Endodermal cell (in vitro differentiated cells): ENCODE data around the gene TANGO2. TPM values are rescaled to one million over a fixed set of nuclear protein-coding genes. Genes with fewer than 3 reads are reported as not detected.
A peak's percentile ranks its signal among the peaks of the same experiment; 100 is the strongest.

ENCODE experiments used
- DNase-seq: peaks from one replicate; pipeline ENCODE4 v3.0.0-alpha.2; 2017
- H3K27ac ChIP-seq: 2 replicates; pipeline ENCODE4 v1.5.1; 2013; ENCODE audit warnings: mild to moderate bottlenecking, low read depth, low read length, moderate library complexity
- H3K27me3 ChIP-seq: 2 replicates; pipeline ENCODE4 v1.6.1; 2013; ENCODE audit warnings: mild to moderate bottlenecking, low read length, moderate library complexity; ENCODE audit not compliant: insufficient read depth, control insufficient read depth, poor library complexity, severe bottlenecking
- H3K36me3 ChIP-seq: 2 replicates; pipeline ENCODE4 v1.7.0; 2013; ENCODE audit warnings: mild to moderate bottlenecking, low read length, moderate library complexity; ENCODE audit not compliant: control insufficient read depth, insufficient read depth
- H3K4me1 ChIP-seq: one replicate; pipeline ENCODE4 v1.7.0; 2013; ENCODE audit warnings: low read length; ENCODE audit not compliant: control insufficient read depth, insufficient read depth
- H3K4me3 ChIP-seq: 2 replicates; pipeline ENCODE4 v1.5.1; 2013; ENCODE audit warnings: mild to moderate bottlenecking, low read length, moderate library complexity
- H3K9ac ChIP-seq: 2 replicates; pipeline ENCODE4 v1.6.1; 2013; ENCODE audit warnings: mild to moderate bottlenecking, low read length, moderate library complexity; ENCODE audit not compliant: poor library complexity, severe bottlenecking; ENCODE audit errors: extremely low read depth
- H3K9me3 ChIP-seq: 2 replicates; pipeline ENCODE4 v1.6.1; 2013; ENCODE audit warnings: mild to moderate bottlenecking, low read length, moderate library complexity; ENCODE audit not compliant: control insufficient read depth
- H3K27ac Mint-ChIP-seq: 2 replicates; pipeline ENCODE4 v1.8.0; 2020; ENCODE audit warnings: mixed read lengths
- H3K27me3 Mint-ChIP-seq: 2 replicates; pipeline ENCODE4 v1.8.0; 2021; ENCODE audit warnings: mild to moderate bottlenecking, mixed read lengths; ENCODE audit not compliant: insufficient read depth
- H3K36me3 Mint-ChIP-seq: 2 replicates; pipeline ENCODE4 v1.8.0; 2020; ENCODE audit warnings: low read depth, mixed read lengths
- H3K4me1 Mint-ChIP-seq: 2 replicates; pipeline ENCODE4 v1.8.0; 2020; ENCODE audit warnings: mixed read lengths
- H3K4me3 Mint-ChIP-seq: 2 replicates; pipeline ENCODE4 v1.8.0; 2020; ENCODE audit warnings: mild to moderate bottlenecking, moderate library complexity, mixed read lengths
- H3K9me3 Mint-ChIP-seq: 2 replicates; pipeline ENCODE4 v1.8.0; 2020; ENCODE audit warnings: mild to moderate bottlenecking, mixed read lengths
- CTCF ChIP-seq: fragments of 200-600 bp; sonication (generic); conservative IDR thresholded peaks from 2 replicates; pipeline ENCODE4 v1.5.0; 2021; ENCODE audit warnings: antibody characterized with exemption, mild to moderate bottlenecking
- WGBS, 2 experiments: methylation state at CpG; one replicate each; pipeline versions ENCODE4 v1.1.5 to v1.1.7; 2013; ENCODE audit warnings: missing lambda C conversion rate in 2 of 2, mixed read lengths in 1 of 2; ENCODE audit not compliant: insufficient coverage in 1 of 2, insufficient read length in 1 of 2; 5-methylcytosine and 5-hydroxymethylcytosine counted together
- total RNA-seq, 2 donors: library from RNA; stranded (reverse); fragmentation: NEBNext Ultra II Directional in 1 of 2; extraction: Animal tissue kit (Norgen Biotek cat#: 25700) in 1 of 2; gene quantifications; 2 replicates in 1 of 2; 3 replicates in 1 of 2; pipeline ENCODE4 v1.2.1, GENCODE V29; 2021

TANGO2 gene
- total RNA-seq, 2 donors from 2014 or later = 19.9 to 21.8 TPM

GRCh38 chr22:20010307-20011122 is 10.4 kb upstream of the TANGO2 start:
- peaks cover 4% of the 10 kb centered on the region for H3K4me1 Mint-ChIP-seq
- WGBS, 2 experiments = 84 to 89% methylated on average over 7 to 14 of the region's 14 CpGs
- no peak overlapping the region for H3K27ac Mint-ChIP-seq
- DNase-seq = peak; percentile 35
- peaks cover 2% of the 10 kb centered on the region for H3K9me3 Mint-ChIP-seq
- Histone ChIP-seq H3K27me3 (peaks cover 12% of the 10 kb centered on the region), H3K4me1 (peaks cover 5% of the 10 kb centered on the region), H3K27ac (no peak overlapping the region), H3K36me3 (no peaks in the 10 kb centered on the region), H3K9me3 (no peaks in the 10 kb centered on the region), H3K4me3 (no peak overlapping the region), H3K9ac (no peak overlapping the region)
- H3K4me3 Mint-ChIP-seq = no peak overlapping the region
- H3K36me3 Mint-ChIP-seq = no peaks in the 10 kb centered on the region
- TF ChIP-seq CTCF = no peak
- peaks cover 13% of the 10 kb centered on the region for H3K27me3 Mint-ChIP-seq

- H3K9me3 Mint-ChIP-seq = no peaks in the 10 kb centered on the region
- no peak for TF ChIP-seq CTCF
- H3K4me1 ChIP-seq = peaks cover 5% of the 10 kb centered on the region
- H3K27me3 Mint-ChIP-seq = peaks cover 15% of the 10 kb centered on the region
- WGBS, 2 experiments = 90% methylated on average over 17 to 20 of the region's 20 CpGs
- no peak overlapping the region for H3K27ac Mint-ChIP-seq
- no peaks in the 10 kb centered on the region for H3K36me3 Mint-ChIP-seq
- no peaks in the 10 kb centered on the region for H3K9me3 ChIP-seq
- no peak overlapping the region for H3K9ac ChIP-seq
- DNase-seq = no peak
- H3K36me3 ChIP-seq = no peaks in the 10 kb centered on the region
- no peak overlapping the region for H3K4me3 Mint-ChIP-seq
- no peak overlapping the region for H3K27ac ChIP-seq
- H3K4me1 Mint-ChIP-seq = peaks cover 4% of the 10 kb centered on the region
- no peak overlapping the region for H3K4me3 ChIP-seq
- H3K27me3 ChIP-seq = peaks cover 17% of the 10 kb centered on the region
Observed at GRCh38 chr22:20011123-20011992, 9.6 kb upstream of the TANGO2 start.

- peaks cover 4% of the 10 kb centered on the region for H3K4me1 Mint-ChIP-seq
- no peaks in the 10 kb centered on the region for H3K36me3 ChIP-seq
- H3K9me3 ChIP-seq = no peaks in the 10 kb centered on the region
- H3K9me3 Mint-ChIP-seq = no peaks in the 10 kb centered on the region
- no peak for DNase-seq
- H3K36me3 Mint-ChIP-seq = no peaks in the 10 kb centered on the region
- no peak overlapping the region for H3K9ac ChIP-seq
- H3K4me3 ChIP-seq = no peak overlapping the region
- H3K4me3 Mint-ChIP-seq = no peak overlapping the region
- no peak overlapping the region for H3K27ac ChIP-seq
- H3K4me1 ChIP-seq = peaks cover 5% of the 10 kb centered on the region
- TF ChIP-seq CTCF = no peak
- H3K27me3 ChIP-seq = peaks cover 20% of the 10 kb centered on the region
- no peak overlapping the region for H3K27ac Mint-ChIP-seq
- WGBS, 2 experiments = 91 to 93% methylated on average over 5 to 7 of the region's 7 CpGs
- H3K27me3 Mint-ChIP-seq = peaks cover 20% of the 10 kb centered on the region
Observed at GRCh38 chr22:20011993-20012740, 8.7 kb upstream of the TANGO2 start.
